Rectal smooth muscle tissue (tissue), 1 donor: ENCODE results near the gene TRIM52.
"Not testable (repeated sequence)": the region's sequence is repeated elsewhere in the genome, so short reads cannot be mapped to it uniquely, and the experiment has no call there.

ENCODE experiments used
- H3K27ac ChIP-seq: one replicate; pipeline ENCODE4 v1.7.0; 2013; ENCODE audit warnings: low read depth, low read length, inconsistent platforms
- H3K27me3 ChIP-seq: one replicate; pipeline ENCODE4 v1.7.0; 2013; ENCODE audit warnings: low read length; ENCODE audit not compliant: control insufficient read depth, insufficient read depth
- H3K36me3 ChIP-seq: one replicate; pipeline ENCODE4 v1.7.0; 2013; ENCODE audit warnings: low read length; ENCODE audit not compliant: control insufficient read depth, insufficient read depth
- H3K4me1 ChIP-seq: one replicate; pipeline ENCODE4 v1.7.0; 2013; ENCODE audit warnings: low read length; ENCODE audit not compliant: control insufficient read depth, insufficient read depth
- H3K4me3 ChIP-seq: one replicate; pipeline ENCODE4 v1.7.0; 2013; ENCODE audit warnings: low read length
- H3K9ac ChIP-seq: one replicate; pipeline ENCODE4 v1.7.0; 2013; ENCODE audit warnings: low read length

The TRIM52 gene

DNA sequence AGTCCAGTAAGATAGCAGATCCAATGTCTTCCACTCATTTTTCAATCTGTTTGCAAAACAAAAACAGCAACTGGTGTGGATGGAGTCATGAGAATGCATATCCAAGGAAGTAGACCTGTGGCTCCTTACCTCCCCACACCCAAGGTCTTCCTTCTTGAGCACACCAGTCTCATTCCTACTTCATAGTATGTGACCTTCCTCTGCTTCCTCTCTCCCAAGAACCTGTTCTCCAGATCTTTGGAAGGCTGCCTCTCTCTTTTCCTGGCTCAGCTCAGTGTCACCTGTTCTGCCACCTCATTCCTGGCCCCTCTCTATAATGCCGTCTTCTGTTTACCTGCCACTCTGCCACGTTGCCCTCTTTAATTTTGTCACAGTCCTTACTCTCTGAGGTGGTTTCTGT is 48.0 kb downstream of the TRIM52 start:
- Histone ChIP-seq H3K27ac (no peak overlapping the region), H3K4me3 (no peak overlapping the region), H3K27me3 (no peaks in the 10 kb centered on the region), H3K9ac (no peak overlapping the region), H3K4me1 (peaks cover 5% of the 10 kb centered on the region), H3K36me3 (no peaks in the 10 kb centered on the region)

DNA sequence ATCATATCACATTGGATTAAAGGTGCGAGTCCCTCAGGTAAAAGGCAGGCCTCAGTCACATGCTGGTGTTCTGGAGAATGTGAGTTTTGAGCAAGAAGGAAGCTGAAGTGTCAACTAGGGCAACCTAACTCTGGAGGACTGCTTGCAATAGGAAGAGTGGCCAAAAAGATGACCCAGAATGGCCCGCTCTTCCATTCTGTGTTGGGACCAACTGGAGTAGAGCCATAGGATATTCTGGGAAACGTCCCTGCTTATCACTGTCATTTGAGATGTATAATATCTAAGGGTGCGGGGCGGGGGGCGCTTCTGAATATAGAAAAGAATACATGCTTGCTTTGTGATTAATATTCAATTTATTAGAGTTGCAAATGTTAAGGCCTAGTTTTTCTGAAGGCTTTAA is 48.9 kb downstream of the TRIM52 start:
- Histone ChIP-seq H3K4me1 (peaks cover 5% of the 10 kb centered on the region), H3K9ac (no peak overlapping the region), H3K36me3 (no peaks in the 10 kb centered on the region), H3K27ac (no peak overlapping the region), H3K4me3 (no peak overlapping the region), H3K27me3 (no peaks in the 10 kb centered on the region)

DNA sequence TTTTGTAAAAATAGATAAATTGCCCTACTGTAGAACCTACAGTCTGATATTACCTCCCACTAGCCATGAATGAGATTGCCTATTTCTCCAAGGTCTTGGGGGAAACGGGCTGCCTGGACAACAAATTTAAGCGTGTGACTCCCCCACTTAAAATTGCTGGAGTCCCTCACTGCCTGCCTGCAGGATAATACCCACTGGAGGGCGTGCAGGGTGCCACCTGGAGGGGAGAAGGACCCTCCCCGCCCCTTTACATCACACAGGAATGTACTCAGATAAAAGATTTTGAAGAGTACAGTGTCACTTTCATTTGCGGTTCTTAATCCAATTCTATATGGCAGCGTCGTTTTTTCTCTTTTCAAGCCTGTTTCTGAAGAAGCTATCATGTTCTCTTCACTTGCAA is 49.7 kb downstream of the TRIM52 start:
- H3K27ac ChIP-seq, result no peak overlapping the region
- no peaks in the 10 kb centered on the region for H3K36me3 ChIP-seq
- peaks cover under 1% of the 10 kb centered on the region for H3K4me1 ChIP-seq
- H3K9ac ChIP-seq, result no peak overlapping the region
- no peaks in the 10 kb centered on the region for H3K27me3 ChIP-seq
- H3K4me3 ChIP-seq, result no peak overlapping the region

DNA sequence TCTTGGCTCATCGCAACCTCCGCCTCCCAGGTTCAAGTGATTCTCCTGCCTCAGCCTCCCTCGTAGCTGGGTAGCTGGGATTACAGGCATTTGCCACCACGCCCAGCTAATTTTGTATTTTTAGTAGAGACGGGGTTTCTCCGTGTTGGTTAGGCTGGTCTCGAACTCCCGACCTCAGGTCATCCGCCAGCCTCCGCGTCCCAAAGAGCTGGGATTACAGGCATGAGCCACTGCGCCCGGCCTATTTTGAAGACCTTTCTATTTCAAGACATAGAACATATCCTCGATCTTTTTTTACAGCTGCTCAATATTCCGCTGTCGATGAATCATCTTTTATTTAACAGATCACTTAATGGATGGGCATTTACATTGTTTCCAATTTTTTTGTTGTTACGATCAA is 50.2 kb downstream of the TRIM52 start:
- H3K4me1 ChIP-seq, H3K27ac ChIP-seq, H3K9ac ChIP-seq, H3K36me3 ChIP-seq, H3K27me3 ChIP-seq, H3K4me3 ChIP-seq: not testable (repeated sequence)

DNA sequence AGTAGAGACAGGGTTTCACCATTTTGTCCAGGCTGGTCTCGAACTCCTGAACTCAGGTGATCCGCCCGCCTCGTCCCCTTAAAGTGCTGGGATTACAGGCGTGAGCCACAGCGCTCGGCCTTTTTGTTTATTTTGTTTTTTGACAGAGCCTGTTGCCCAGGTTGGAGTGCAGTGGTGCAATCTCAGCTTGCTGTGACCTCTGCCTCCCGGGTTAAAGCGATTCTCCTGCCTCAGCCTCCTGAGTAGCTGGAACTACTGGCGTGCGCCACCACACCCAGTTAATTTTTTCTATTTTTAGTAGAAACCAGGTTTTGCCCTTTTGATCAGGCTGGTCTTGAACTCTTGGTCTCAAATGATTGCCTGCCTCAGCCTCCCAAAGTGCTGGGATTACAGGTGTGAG is 50.8 kb downstream of the TRIM52 start:
- H3K36me3 ChIP-seq, H3K4me3 ChIP-seq, H3K9ac ChIP-seq, H3K4me1 ChIP-seq, H3K27me3 ChIP-seq, H3K27ac ChIP-seq: not testable (repeated sequence)

DNA sequence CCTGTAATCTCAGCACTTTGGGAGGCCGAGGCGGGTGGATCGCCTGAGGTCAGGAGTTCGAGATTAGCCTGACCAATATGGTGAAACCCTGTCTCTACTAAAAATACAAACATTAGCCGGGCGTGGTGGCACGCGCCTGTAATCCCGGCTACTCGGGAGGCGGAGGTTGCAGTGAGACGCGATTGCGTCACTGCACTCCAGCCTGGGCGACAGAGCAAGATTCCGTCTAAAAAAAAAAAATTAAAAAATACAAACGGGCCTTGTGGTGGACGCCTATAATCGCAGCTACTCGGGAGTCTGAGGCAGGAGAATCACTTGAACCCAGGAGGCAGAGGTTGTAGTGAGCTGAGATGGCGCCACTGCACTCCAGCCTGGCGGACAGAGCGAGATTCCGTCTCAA is 51.9 kb downstream of the TRIM52 start:
- not testable (repeated sequence) for H3K9ac ChIP-seq, H3K27me3 ChIP-seq, H3K27ac ChIP-seq, H3K4me3 ChIP-seq, H3K4me1 ChIP-seq, H3K36me3 ChIP-seq

DNA sequence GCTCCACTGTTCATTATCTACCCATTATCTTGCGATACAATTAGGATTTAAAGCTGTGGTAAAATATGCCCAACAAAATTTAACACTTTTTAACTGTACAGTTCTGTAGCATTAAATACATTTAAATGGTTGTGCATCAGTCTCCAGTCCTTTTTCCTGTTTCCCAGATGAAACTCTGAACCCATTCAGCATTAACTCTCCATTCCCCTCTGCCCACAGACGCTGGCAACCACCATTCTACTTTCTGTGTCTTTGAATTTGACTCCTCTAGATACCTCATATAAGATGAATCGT is 53.0 kb downstream of the TRIM52 start:
- no peaks in the 10 kb centered on the region for H3K36me3 ChIP-seq
- H3K9ac ChIP-seq, result no peak overlapping the region
- no peak overlapping the region for H3K4me3 ChIP-seq
- no peaks in the 10 kb centered on the region for H3K4me1 ChIP-seq
- H3K27ac ChIP-seq, result no peak overlapping the region
- peaks cover 4% of the 10 kb centered on the region for H3K27me3 ChIP-seq

DNA sequence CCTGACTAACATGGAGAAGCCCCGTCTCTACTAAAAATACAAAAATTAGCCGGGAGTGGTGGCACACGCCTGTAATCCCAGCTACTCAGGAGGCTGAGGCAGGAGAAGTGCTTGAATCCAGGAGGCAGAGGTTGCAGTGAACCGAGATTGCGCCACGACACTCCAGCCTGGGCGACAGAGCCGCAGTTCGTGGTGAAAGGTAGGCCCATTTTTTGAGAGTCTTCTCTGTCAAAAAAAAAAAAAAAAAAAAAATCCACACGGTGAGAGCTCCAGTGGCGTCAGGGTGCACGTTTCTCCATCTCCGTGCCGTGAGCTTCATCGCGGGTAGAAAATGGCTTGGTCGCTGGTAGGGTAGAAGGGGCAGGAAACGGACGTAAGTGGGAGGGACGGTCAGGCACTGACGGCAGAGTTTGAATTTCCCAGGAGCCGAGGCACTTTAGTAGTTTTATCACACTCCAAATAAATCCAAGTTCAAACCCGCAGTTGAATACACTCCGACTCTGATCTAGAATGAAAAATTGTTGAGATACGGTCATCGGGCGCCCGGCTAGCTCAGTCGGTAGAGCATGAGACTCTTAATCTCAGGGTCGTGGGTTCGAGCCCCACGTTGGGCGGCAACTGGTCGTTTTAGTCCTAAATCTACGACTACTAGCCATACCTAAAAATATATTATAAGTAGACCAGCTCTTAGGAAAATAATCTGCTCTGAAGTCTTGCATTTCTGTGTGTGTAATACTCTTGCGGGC is 53.6 kb downstream of the TRIM52 start:
- H3K4me3 ChIP-seq, result peak overlapping the region; percentile 79
- H3K9ac ChIP-seq, result peak overlapping the region; percentile 49
- H3K27ac ChIP-seq, result no peak overlapping the region
- H3K36me3 ChIP-seq, result no peaks in the 10 kb centered on the region
- peaks cover 4% of the 10 kb centered on the region for H3K27me3 ChIP-seq
- no peaks in the 10 kb centered on the region for H3K4me1 ChIP-seq

DNA sequence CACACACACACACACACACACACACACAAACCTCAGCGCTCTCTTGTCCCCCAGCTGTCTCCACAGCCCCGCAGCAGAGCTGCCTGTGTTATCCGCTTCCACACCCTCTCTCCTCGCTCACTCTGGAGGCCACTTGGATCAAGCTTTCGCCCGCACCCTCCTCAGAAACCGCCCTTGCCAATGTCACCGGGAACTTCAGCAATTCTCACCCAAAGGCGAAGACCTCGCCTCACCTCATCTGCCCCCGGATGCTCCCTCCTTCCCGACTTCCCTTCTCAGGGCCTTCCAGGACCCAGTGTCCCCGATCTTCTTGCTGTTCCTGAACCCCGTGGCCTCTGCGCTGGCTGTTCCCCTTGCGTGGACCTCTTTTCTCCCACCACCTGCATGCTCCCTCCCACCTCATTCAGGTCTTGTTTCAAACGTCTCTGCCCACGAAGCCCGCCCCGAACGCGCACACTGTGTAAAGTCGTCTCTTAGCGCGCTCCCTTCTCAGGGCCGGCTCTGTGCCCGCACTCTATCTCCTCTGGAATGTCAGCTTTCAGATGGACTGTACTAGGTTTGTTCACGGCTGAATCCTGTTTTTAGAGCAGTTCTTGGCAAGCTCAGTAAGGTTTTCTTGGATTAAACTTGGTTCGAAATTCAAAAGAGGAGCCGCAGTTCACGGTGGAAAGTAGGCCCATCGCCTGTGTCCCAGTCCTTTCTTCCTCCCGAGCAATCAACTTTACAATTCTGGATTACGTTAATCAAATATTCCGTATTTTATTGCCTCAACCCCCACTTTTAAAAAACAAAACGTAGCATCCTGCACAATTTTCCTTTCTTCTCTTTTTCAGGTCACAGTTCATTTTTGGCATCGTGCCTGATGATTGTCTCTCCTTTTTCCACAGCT is 54.9 kb downstream of the TRIM52 start:
- H3K4me1 ChIP-seq, result no peaks in the 10 kb centered on the region
- peak overlapping the region; percentile 79 for H3K4me3 ChIP-seq
- H3K36me3 ChIP-seq, result no peaks in the 10 kb centered on the region
- H3K9ac ChIP-seq, result no peak overlapping the region
- H3K27ac ChIP-seq, result no peak overlapping the region
- peaks cover 4% of the 10 kb centered on the region for H3K27me3 ChIP-seq
